Adrenal gland (tissue), 12 donors: ENCODE results near the gene CDK9. TPM values are rescaled to one million over a fixed set of nuclear protein-coding genes. Genes with fewer than 3 reads are reported as not detected.
A peak's percentile ranks its signal among the peaks of the same experiment; 100 is the strongest.

ENCODE experiments used
- DNase-seq, 7 donors: peaks; one replicate each; pipeline ENCODE4 v3.0.0-alpha.2; 2019 to 2020
- H3K27ac ChIP-seq, 5 donors: fragments of 200-600 bp; sonication (generic) in 4 of 5; 1 replicate in 3 of 5; 2 replicates in 2 of 5; pipeline versions ENCODE4 v1.5.1 to v1.8.0; 2016 to 2020; ENCODE audit warnings: mild to moderate bottlenecking in 1 of 5
- H3K27me3 ChIP-seq: fragments of 200-600 bp; 2 replicates; pipeline ENCODE4 v1.8.0; 2021
- H3K36me3 ChIP-seq, 2 donors: fragments of 200-600 bp; replicated peaks in 1 of 2; 1 replicate in 1 of 2; 2 replicates in 1 of 2; pipeline versions ENCODE4 v1.5.1 to v1.8.0; 2018 to 2022
- H3K4me1 ChIP-seq, 2 donors: fragments of 200-600 bp; replicated peaks in 1 of 2; 1 replicate in 1 of 2; 2 replicates in 1 of 2; pipeline versions ENCODE4 v1.5.1 to v1.8.0; 2018 to 2021
- H3K4me3 ChIP-seq, 4 donors: fragments of 200-600 bp; sonication (generic) in 3 of 4; one replicate each; pipeline ENCODE4 v1.5.1; 2016 to 2018
- H3K9me3 ChIP-seq, 3 donors: fragments of 200-600 bp; sonication (generic) in 1 of 3; replicated peaks in 1 of 3; 1 replicate in 2 of 3; 2 replicates in 1 of 3; pipeline versions ENCODE4 v1.5.1 to v1.8.0; 2016 to 2021
- CTCF ChIP-seq, 6 experiments: fragments of 450-650 bp in 4 of 6; fragments of 200-600 bp in 2 of 6; sonication (generic) in 1 of 6; IDR thresholded peaks; 1 replicate in 5 of 6; 2 replicates in 1 of 6; pipeline versions ENCODE4 v1.5.1 to v1.8.0; 2016 to 2021; ENCODE audit warnings: antibody characterized with exemption in 6 of 6, mild to moderate bottlenecking in 2 of 6, moderate library complexity in 1 of 6
- POLR2A ChIP-seq, 2 donors: fragments of 450-650 bp; IDR thresholded peaks; one replicate each; pipeline ENCODE4 v1.6.1; 2017; ENCODE audit warnings: antibody characterized with exemption in 2 of 2, mild to moderate bottlenecking in 2 of 2, moderate library complexity in 1 of 2
- WGBS, 4 donors: extraction: QIAGEN DNeasy Blood & Tissue Kit in 2 of 4; methylation state at CpG; one replicate each; pipeline versions ENCODE4 v1.1.5 to v1.1.7; 2013 to 2017; 5-methylcytosine and 5-hydroxymethylcytosine counted together
- intact Hi-C, 2 donors: fragments of 100-400 bp; cut with DNase I; formaldehyde crosslinking; loops; one replicate each; pipeline versions ENCODE4 v1.14.1 to v1.15.0; 2022 to 2023
- polyA plus RNA-seq, 3 donors: library from polyadenylated mRNA; stranded (reverse); fragments of 200-250 nt in 2 of 3; fragments of 350-450 nt in 1 of 3; fragmentation: Illumina TruSeq in 1 of 3; extraction: RNeasy Lipid Tissue Mini Kit (QIAGEN cat#74804) in 1 of 3; gene quantifications; one replicate each; pipeline ENCODE4 v1.2.3, GENCODE V29; 2013 to 2014
- total RNA-seq, 9 donors: library from RNA; depleted of rRNA in 4 of 9; stranded (reverse); fragments of >200 nt in 4 of 9; fragments of 120-200 nt in 1 of 9; fragmentation: NEBNext Ultra II Directional in 1 of 9; extraction: Animal tissue kit (Norgen Biotek cat#: 25700) in 1 of 9; gene quantifications; one replicate each; pipeline versions ENCODE4 v1.1.0 to v1.2.4, GENCODE V29; 2013 to 2023
- donor health status: healthy with polysubstance abuse.
- donor health status: Bipolar disorder and iron deficiency.
- donor health status: DM: yes; HTN: yes; CAD: no.
- donor health status: DM: no; HTN: no; CAD: no.
- donor health status: DM: no; HTN: no; CAD: no.
- donor health status: DM: yes; HTN: yes; CAD: no.

CDK9 gene
- total and polyA plus RNA-seq, 12 donors, result 41.0 to 238 (median 117) TPM

GRCh38 chr9:127770905-127771569 lies 14.8 kb upstream of the CDK9 start:
- Histone ChIP-seq H3K36me3 (no peaks in the 10 kb centered on the region), H3K27ac (peak overlapping the region in 2 of 5 donors; percentile 27), H3K4me1 (peaks cover 5 to 15% of the 10 kb centered on the region in 2 donors), H3K27me3 (no peaks in the 10 kb centered on the region), H3K4me3 (peak overlapping the region in 2 of 4 donors; percentile 7 to 49), H3K9me3 (no peaks in the 10 kb centered on the region)
- DNase-seq, result peak; percentile 99 to 100 (median 99)
- 1 to 23% (median 4%) methylated on average over 5 to 43 of the region's 43 CpGs for WGBS, 4 donors
- TF ChIP-seq CTCF (IDR thresholded peaks at IDR 0.05) (no peak), POLR2A (IDR thresholded peaks at IDR 0.05) (peak; percentile 29 to 52)
- intact Hi-C loops, result no loop called here

- H3K27me3 ChIP-seq, result no peaks in the 10 kb centered on the region
- H3K27ac ChIP-seq, result peak overlapping the region in 1 of 5 donors; percentile 27
- intact Hi-C loops, result no loop called here
- whole genome bisulfite sequencing, 4 donors, result 4 to 16% (median 6%) methylated on average over 6 to 19 of the region's 19 CpGs
- H3K36me3 ChIP-seq, result no peaks in the 10 kb centered on the region
- TF ChIP-seq CTCF (IDR thresholded peaks at IDR 0.05) (no peak), POLR2A (IDR thresholded peaks at IDR 0.05) (no peak)
- no peak for DNase-seq
- H3K4me3 ChIP-seq, result no peak overlapping the region
- no peaks in the 10 kb centered on the region for H3K9me3 ChIP-seq
- peaks cover 5 to 15% of the 10 kb centered on the region in 2 donors for H3K4me1 ChIP-seq
These were observed 14.2 kb upstream of the CDK9 start for GRCh38 chr9:127771570-127772189.

GRCh38 chr9:127772603-127773002 lies 13.2 kb upstream of the CDK9 start:
- 92 to 96% (median 94%) methylated on average over 5 of the region's 5 CpGs for WGBS, 4 donors
- Histone ChIP-seq H3K27me3 (no peaks in the 10 kb centered on the region), H3K9me3 (no peaks in the 10 kb centered on the region), H3K36me3 (no peaks in the 10 kb centered on the region), H3K27ac (no peak overlapping the region), H3K4me3 (no peak overlapping the region), H3K4me1 (peaks cover 5 to 8% of the 10 kb centered on the region in 2 donors)
- DNase-seq, result no peak
- intact Hi-C loops, result no loop called here
- TF ChIP-seq CTCF (IDR thresholded peaks at IDR 0.05), result no peak
- TF ChIP-seq POLR2A (IDR thresholded peaks at IDR 0.05), result no peak

GRCh38 chr9:127773272-127773671 lies 12.6 kb upstream of the CDK9 start:
- Histone ChIP-seq H3K4me3 (no peak overlapping the region), H3K27ac (no peak overlapping the region), H3K4me1 (peaks cover 5 to 8% of the 10 kb centered on the region in 2 donors), H3K36me3 (no peaks in the 10 kb centered on the region), H3K9me3 (no peaks in the 10 kb centered on the region), H3K27me3 (no peaks in the 10 kb centered on the region)
- no peak for DNase-seq
- WGBS, 4 donors, result 82 to 89% (median 83%) methylated on average over 3 of the region's 3 CpGs
- intact Hi-C loops, result no loop called here
- TF ChIP-seq POLR2A (IDR thresholded peaks at IDR 0.05), result no peak
- TF ChIP-seq CTCF (IDR thresholded peaks at IDR 0.05), result no peak
